Endodermal cell (in vitro differentiated cells): ENCODE results near the gene STK32B. TPM values are rescaled to one million over a fixed set of nuclear protein-coding genes. Genes with fewer than 3 reads are reported as not detected.

Experiments
- DNase-seq: peaks from one replicate; pipeline ENCODE4 v3.0.0-alpha.2; 2017
- H3K27ac ChIP-seq: 2 replicates; pipeline ENCODE4 v1.5.1; 2013; ENCODE audit warnings: mild to moderate bottlenecking, low read depth, low read length, moderate library complexity
- H3K27me3 ChIP-seq: 2 replicates; pipeline ENCODE4 v1.6.1; 2013; ENCODE audit warnings: mild to moderate bottlenecking, low read length, moderate library complexity; ENCODE audit not compliant: insufficient read depth, control insufficient read depth, poor library complexity, severe bottlenecking
- H3K36me3 ChIP-seq: 2 replicates; pipeline ENCODE4 v1.7.0; 2013; ENCODE audit warnings: mild to moderate bottlenecking, low read length, moderate library complexity; ENCODE audit not compliant: control insufficient read depth, insufficient read depth
- H3K4me1 ChIP-seq: one replicate; pipeline ENCODE4 v1.7.0; 2013; ENCODE audit warnings: low read length; ENCODE audit not compliant: control insufficient read depth, insufficient read depth
- H3K4me3 ChIP-seq: 2 replicates; pipeline ENCODE4 v1.5.1; 2013; ENCODE audit warnings: mild to moderate bottlenecking, low read length, moderate library complexity
- H3K9ac ChIP-seq: 2 replicates; pipeline ENCODE4 v1.6.1; 2013; ENCODE audit warnings: mild to moderate bottlenecking, low read length, moderate library complexity; ENCODE audit not compliant: poor library complexity, severe bottlenecking; ENCODE audit errors: extremely low read depth
- H3K9me3 ChIP-seq: 2 replicates; pipeline ENCODE4 v1.6.1; 2013; ENCODE audit warnings: mild to moderate bottlenecking, low read length, moderate library complexity; ENCODE audit not compliant: control insufficient read depth
- H3K27ac Mint-ChIP-seq: 2 replicates; pipeline ENCODE4 v1.8.0; 2020; ENCODE audit warnings: mixed read lengths
- H3K27me3 Mint-ChIP-seq: 2 replicates; pipeline ENCODE4 v1.8.0; 2021; ENCODE audit warnings: mild to moderate bottlenecking, mixed read lengths; ENCODE audit not compliant: insufficient read depth
- H3K36me3 Mint-ChIP-seq: 2 replicates; pipeline ENCODE4 v1.8.0; 2020; ENCODE audit warnings: low read depth, mixed read lengths
- H3K4me1 Mint-ChIP-seq: 2 replicates; pipeline ENCODE4 v1.8.0; 2020; ENCODE audit warnings: mixed read lengths
- H3K4me3 Mint-ChIP-seq: 2 replicates; pipeline ENCODE4 v1.8.0; 2020; ENCODE audit warnings: mild to moderate bottlenecking, moderate library complexity, mixed read lengths
- H3K9me3 Mint-ChIP-seq: 2 replicates; pipeline ENCODE4 v1.8.0; 2020; ENCODE audit warnings: mild to moderate bottlenecking, mixed read lengths
- CTCF ChIP-seq: fragments of 200-600 bp; sonication (generic); conservative IDR thresholded peaks from 2 replicates; pipeline ENCODE4 v1.5.0; 2021; ENCODE audit warnings: antibody characterized with exemption, mild to moderate bottlenecking
- WGBS, 2 experiments: methylation state at CpG; one replicate each; pipeline versions ENCODE4 v1.1.5 to v1.1.7; 2013; ENCODE audit warnings: missing lambda C conversion rate in 2 of 2, mixed read lengths in 1 of 2; ENCODE audit not compliant: insufficient coverage in 1 of 2, insufficient read length in 1 of 2; 5-methylcytosine and 5-hydroxymethylcytosine counted together
- total RNA-seq, 2 donors: library from RNA; stranded (reverse); fragmentation: NEBNext Ultra II Directional in 1 of 2; extraction: Animal tissue kit (Norgen Biotek cat#: 25700) in 1 of 2; gene quantifications; 2 replicates in 1 of 2; 3 replicates in 1 of 2; pipeline ENCODE4 v1.2.1, GENCODE V29; 2021

STK32B gene
- total RNA-seq, 2 donors from 2014 or later: 1.4 to 1.5 TPM

GRCh38 chr4:5378002-5378401 lies 326.7 kb downstream of the STK32B start:
- Mint-ChIP-seq H3K36me3 (no peaks in the 10 kb centered on the region), H3K27me3 (peaks cover 10% of the 10 kb centered on the region), H3K4me1 (no peaks in the 10 kb centered on the region), H3K4me3 (no peak overlapping the region), H3K9me3 (peaks cover 5% of the 10 kb centered on the region), H3K27ac (no peak overlapping the region)
- no peaks in the 10 kb centered on the region for H3K36me3 ChIP-seq
- H3K9ac ChIP-seq: no peak overlapping the region
- DNase-seq: no peak
- TF ChIP-seq CTCF: peak; percentile 24
- no peaks in the 10 kb centered on the region for H3K27me3 ChIP-seq
- 88 to 90% methylated on average over 7 to 8 of the region's 8 CpGs for WGBS, 2 experiments
- no peaks in the 10 kb centered on the region for H3K4me1 ChIP-seq
- H3K9me3 ChIP-seq: no peaks in the 10 kb centered on the region
- H3K4me3 ChIP-seq: no peak overlapping the region
- no peak overlapping the region for H3K27ac ChIP-seq

DNA sequence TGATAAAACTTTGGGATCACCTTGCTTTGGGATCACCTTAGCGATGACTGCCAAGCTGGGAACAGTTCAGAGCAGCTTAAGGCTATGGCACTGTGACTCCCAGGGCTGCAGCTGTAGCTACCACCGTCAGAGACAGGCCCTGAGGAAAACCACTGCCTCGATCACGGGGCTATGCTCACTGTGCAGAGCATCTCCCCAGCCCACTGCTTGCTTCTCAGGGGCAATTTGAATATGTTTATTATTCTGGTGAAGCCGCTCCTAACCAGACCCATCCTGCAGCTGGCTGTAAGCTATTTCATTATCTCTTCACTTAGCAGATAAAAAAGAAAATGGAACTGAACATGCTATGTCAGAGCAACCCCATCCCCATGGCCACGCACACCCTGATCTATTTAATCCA lies 328.6 kb downstream of the STK32B start:
- H3K9me3 ChIP-seq: no peaks in the 10 kb centered on the region
- Mint-ChIP-seq H3K36me3 (no peaks in the 10 kb centered on the region), H3K9me3 (no peaks in the 10 kb centered on the region), H3K4me1 (no peaks in the 10 kb centered on the region), H3K27me3 (peaks cover 13% of the 10 kb centered on the region), H3K27ac (no peak overlapping the region), H3K4me3 (no peak overlapping the region)
- no peak overlapping the region for H3K4me3 ChIP-seq
- no peaks in the 10 kb centered on the region for H3K27me3 ChIP-seq
- H3K9ac ChIP-seq: no peak overlapping the region
- no peaks in the 10 kb centered on the region for H3K4me1 ChIP-seq
- no peak for DNase-seq
- no peak overlapping the region for H3K27ac ChIP-seq
- WGBS, 2 experiments: 84 to 100% methylated on average over 1 to 6 of the region's 6 CpGs
- no peaks in the 10 kb centered on the region for H3K36me3 ChIP-seq
- TF ChIP-seq CTCF: no peak

DNA sequence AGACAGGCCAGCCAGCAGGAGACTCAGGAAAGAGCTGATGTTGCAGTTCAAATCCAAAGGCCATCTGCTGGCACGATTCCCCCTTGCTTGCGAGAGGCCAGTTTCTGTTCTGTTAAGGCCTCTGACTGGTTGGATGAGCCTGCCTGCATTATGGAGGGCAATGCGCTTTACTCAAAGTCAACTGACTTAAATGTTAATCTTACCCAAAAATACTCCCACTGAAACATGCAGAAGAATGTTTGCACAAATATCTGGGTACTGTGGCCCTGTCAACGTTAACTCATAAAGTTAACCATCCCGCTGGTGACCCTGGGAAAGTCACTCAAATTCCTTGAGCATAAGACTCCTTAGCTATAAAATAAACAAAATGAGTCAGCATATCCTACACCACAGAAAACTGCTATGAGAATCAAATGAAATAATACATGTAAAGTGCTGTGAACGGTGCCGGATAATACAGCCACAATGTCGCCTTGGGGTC lies 330.7 kb downstream of the STK32B start:
- DNase-seq: no peak
- Mint-ChIP-seq H3K36me3 (no peaks in the 10 kb centered on the region), H3K27ac (no peak overlapping the region), H3K27me3 (peaks cover 8% of the 10 kb centered on the region), H3K4me3 (no peak overlapping the region), H3K9me3 (no peaks in the 10 kb centered on the region), H3K4me1 (no peaks in the 10 kb centered on the region)
- no peak overlapping the region for H3K27ac ChIP-seq
- no peaks in the 10 kb centered on the region for H3K9me3 ChIP-seq
- no peaks in the 10 kb centered on the region for H3K4me1 ChIP-seq
- 93 to 96% methylated on average over 7 to 8 of the region's 8 CpGs for WGBS, 2 experiments
- no peaks in the 10 kb centered on the region for H3K36me3 ChIP-seq
- no peaks in the 10 kb centered on the region for H3K27me3 ChIP-seq
- no peak overlapping the region for H3K4me3 ChIP-seq
- TF ChIP-seq CTCF: no peak
- no peak overlapping the region for H3K9ac ChIP-seq
